HCT116 (cell line): Measurements from ENCODE around the gene SMYD3. TPM values are rescaled to one million over a fixed set of nuclear protein-coding genes. Genes with fewer than 3 reads are reported as not detected.

ENCODE experiments used
- ATAC-seq: fragments of 200-7000 bp; cut with Tn5 transposase; 2 replicates; pipeline ENCODE4 v1.9.1; 2020; ENCODE audit warnings: mild to moderate bottlenecking, moderate library complexity
- BruUV-seq: library from RNA; stranded (reverse); fragments of 400-500 nt; replicated peaks from 2 replicates; lab custom pipeline; 2021; lab: Mats Ljungman, UMichigan
- CTCF ChIA-PET: fragments of 300-600 bp; sonication (Branson Sonifier 250); formaldehyde crosslinking; loops from one replicate; lab custom pipeline; 2021; ENCODE audit warnings: antibody characterized with exemption; lab: Charles Lee
- POLR2A ChIA-PET: fragments of 300-600, 350-600 bp; sonication (Branson Sonifier 250); formaldehyde crosslinking; loops from one replicate; lab custom pipeline; 2021; ENCODE audit warnings: antibody characterized with exemption; lab: Charles Lee
- RAD21 ChIA-PET, 2 experiments: fragments of 300-600 bp; sonication (Branson Sonifier 250); formaldehyde crosslinking; loops; one replicate each; lab custom pipeline; 2023; ENCODE audit warnings: low total read pairs in 2 of 2; ENCODE audit not compliant: uncharacterized antibody in 2 of 2, unreplicated experiment in 2 of 2, low non-redundant PET in 1 of 2; lab: Charles Lee
- DNase-seq: peaks from one replicate; pipeline ENCODE4 v3.0.0-alpha.2; 2010; ENCODE audit warnings: low read depth, low spot score
- H2AFZ ChIP-seq: fragments of 200-600 bp; shearing (Covaris generic), sonication (generic); 2 replicates; pipeline ENCODE4 v1.6.1; 2017; ENCODE audit warnings: low read depth, mixed run types, mixed read lengths, antibody characterized with exemption, low read length; ENCODE audit not compliant: poor library complexity, severe bottlenecking
- H3K27ac ChIP-seq: 2 replicates; pipeline ENCODE4 v1.5.1; 2012; ENCODE audit warnings: low read depth, low read length
- H3K27me3 ChIP-seq: fragments of 200-600 bp; sonication (generic); 2 replicates; pipeline ENCODE4 v1.6.1; 2016; ENCODE audit warnings: mixed run types, low read length, mixed read lengths; ENCODE audit not compliant: insufficient read depth
- H3K36me3 ChIP-seq, 2 experiments: fragments of 200-500 bp in 1 of 2; fragments of 200-600 bp in 1 of 2; sonication (Bioruptor generic) in 1 of 2; sonication (generic) in 1 of 2; 2 replicates each; pipeline versions ENCODE4 v1.5.1 to v1.6.1; 2014 to 2016; ENCODE audit warnings: low read length in 2 of 2, inconsistent platforms in 1 of 2, mixed read lengths in 1 of 2, mixed run types in 1 of 2; ENCODE audit not compliant: insufficient read depth in 2 of 2, control insufficient read depth in 1 of 2
- H3K4me1 ChIP-seq, 2 experiments: fragments of 200-600 bp in 1 of 2; sonication (generic) in 1 of 2; 2 replicates each; pipeline versions ENCODE4 v1.5.1 to v1.6.1; 2012 to 2017; ENCODE audit warnings: low read length in 2 of 2, inconsistent platforms in 1 of 2, mild to moderate bottlenecking in 1 of 2, mixed read lengths in 1 of 2, mixed run types in 1 of 2, moderate library complexity in 1 of 2; ENCODE audit not compliant: insufficient read depth in 2 of 2, control insufficient read depth in 1 of 2
- H3K4me2 ChIP-seq: fragments of 200-600 bp; sonication (generic); 2 replicates; pipeline ENCODE4 v1.6.1; 2017; ENCODE audit warnings: mixed run types, low read length, mixed read lengths
- H3K4me3 ChIP-seq, 2 experiments: fragments of 200-600 bp in 1 of 2; sonication (generic) in 1 of 2; replicated peaks in 1 of 2; 2 replicates each; pipeline ENCODE4 v1.5.1; 2011 to 2016; ENCODE audit warnings: low read length in 2 of 2, control low read depth in 1 of 2, low read depth in 1 of 2, mild to moderate bottlenecking in 1 of 2, mixed read lengths in 1 of 2, mixed run types in 1 of 2
- H3K79me2 ChIP-seq: fragments of 200-600 bp; sonication (generic); 2 replicates; pipeline ENCODE4 v1.6.1; 2017; ENCODE audit warnings: mild to moderate bottlenecking, mixed run types, low read length, moderate library complexity, mixed read lengths; ENCODE audit not compliant: insufficient read depth
- H3K9ac ChIP-seq: fragments of 200-600 bp; sonication (generic); 2 replicates; pipeline ENCODE4 v1.6.1; 2016; ENCODE audit warnings: low read length, mixed read lengths
- H3K9me2 ChIP-seq: fragments of 200-600 bp; sonication (generic), shearing (Covaris generic); 2 replicates; pipeline ENCODE4 v1.6.1; 2017; ENCODE audit warnings: mixed run types, mild to moderate bottlenecking, moderate library complexity; ENCODE audit not compliant: insufficient read depth
- H3K9me3 ChIP-seq, 2 experiments: fragments of 200-500 bp in 1 of 2; fragments of 200-600 bp in 1 of 2; sonication (Bioruptor generic) in 1 of 2; sonication (generic) in 1 of 2; 2 replicates each; pipeline ENCODE4 v1.6.1; 2014 to 2017; ENCODE audit warnings: low read length in 2 of 2, mixed read lengths in 2 of 2, inconsistent platforms in 1 of 2, low read depth in 1 of 2, mild to moderate bottlenecking in 1 of 2, mixed run types in 1 of 2, moderate library complexity in 1 of 2; ENCODE audit not compliant: control insufficient read depth in 1 of 2, insufficient read depth in 1 of 2
- H4K20me1 ChIP-seq: fragments of 200-600 bp; sonication (generic), shearing (Covaris generic); 2 replicates; pipeline ENCODE4 v1.6.1; 2017; ENCODE audit warnings: mixed run types, mild to moderate bottlenecking, moderate library complexity; ENCODE audit not compliant: insufficient read depth
- ATF3 ChIP-seq: IDR thresholded peaks from 2 replicates; pipeline ENCODE4 v1.6.1; 2012
- CEBPB ChIP-seq: IDR thresholded peaks from 2 replicates; pipeline ENCODE4 v1.6.1; 2012; ENCODE audit warnings: low read depth
- CTCF ChIP-seq, 3 experiments: fragments of 200-600 bp in 1 of 3; sonication (generic) in 1 of 3; IDR thresholded peaks in 2 of 3; conservative IDR thresholded peaks in 1 of 3; 2 replicates each; pipeline ENCODE4 v1.5.1; 2012 to 2017; ENCODE audit warnings: low read depth in 2 of 3, low read length in 2 of 3, antibody characterized with exemption in 1 of 3, borderline replicate concordance in 1 of 3, control low read depth in 1 of 3, mild to moderate bottlenecking in 1 of 3, mixed read lengths in 1 of 3, mixed run types in 1 of 3, moderate library complexity in 1 of 3; ENCODE audit not compliant: insufficient read depth in 1 of 3
- EGR1 ChIP-seq: IDR thresholded peaks from 2 replicates; pipeline ENCODE4 v1.6.1; 2012; ENCODE audit warnings: low read depth
- ELF1 ChIP-seq: IDR thresholded peaks from 2 replicates; pipeline ENCODE4 v1.6.1; 2012; ENCODE audit warnings: low read depth, borderline replicate concordance
- EZH2 ChIP-seq: fragments of 200-600 bp; sonication (generic); IDR thresholded peaks from 2 replicates; pipeline ENCODE4 v1.6.1; 2017; ENCODE audit warnings: antibody characterized with exemption, mixed run types
- FOSL1 ChIP-seq: IDR thresholded peaks from 2 replicates; pipeline ENCODE4 v1.6.1; 2012; ENCODE audit warnings: low read depth
- MAX ChIP-seq: IDR thresholded peaks from 2 replicates; pipeline ENCODE4 v1.6.1; 2012
- POLR2A ChIP-seq: IDR thresholded peaks from 2 replicates; pipeline ENCODE4 v1.7.0; 2011; ENCODE audit warnings: borderline replicate concordance; ENCODE audit not compliant: insufficient read depth, insufficient read length; ENCODE audit errors: extremely low read depth
- SIN3A ChIP-seq: IDR thresholded peaks from 2 replicates; pipeline ENCODE4 v1.6.1; 2012; ENCODE audit warnings: low read depth
- SP1 ChIP-seq: IDR thresholded peaks from 2 replicates; pipeline ENCODE4 v1.6.1; 2012; ENCODE audit warnings: low read depth
- intact Hi-C: fragments of 100-400 bp; cut with micrococcal nuclease; formaldehyde crosslinking; loops from 2 replicates; pipeline ENCODE4 v1.10.0; 2022
- total RNA-seq: library from RNA; stranded (reverse); gene quantifications from one replicate; pipeline ENCODE4 v1.2.1, GENCODE V29; 2021; ENCODE audit not compliant: unreplicated experiment

The SMYD3 gene
- total RNA-seq, 1 experiment from 2014 or later, result 33.6 TPM

- no peak overlapping the region for H3K9ac ChIP-seq
- intact Hi-C loops, result no loop called here
- H3K4me2 ChIP-seq, result no peak overlapping the region
- no TSS peak for BruUV-seq
- no peaks in the 10 kb centered on the region for H4K20me1 ChIP-seq
- no peaks in the 10 kb centered on the region for H3K79me2 ChIP-seq
- no peaks in the 10 kb centered on the region for H3K4me1 ChIP-seq
- ATAC-seq, result no peak
- H2AFZ ChIP-seq, result no peak overlapping the region
- no peak overlapping the region for H3K4me3 ChIP-seq
- H3K27me3 ChIP-seq, result no peaks in the 10 kb centered on the region
- POLR2A ChIA-PET, result no interaction called here
- no peak overlapping the region for H3K27ac ChIP-seq
- CTCF ChIA-PET, result no interaction called here
- RAD21 ChIA-PET, result no interaction called here
- H3K36me3 ChIP-seq, result no peaks in the 10 kb centered on the region
- no peak for DNase-seq
- TF ChIP-seq ATF3 (no peak), POLR2A (no peak), SP1 (no peak), ELF1 (no peak), CEBPB (no peak), MAX (no peak), EZH2 (no peak), FOSL1 (no peak), SIN3A (no peak), EGR1 (no peak), CTCF (IDR thresholded peaks at IDR 0.05 in 2 of 3, conservative IDR thresholded peaks at IDR 0.05 in 1 of 3; ENCODE audit: borderline replicate concordance in 1 of 3, insufficient read depth in 1 of 3, low read depth in 2 of 3, low read length in 2 of 3) (no peak)
- H3K9me2 ChIP-seq, result no peaks in the 10 kb centered on the region
- H3K9me3 ChIP-seq, result no peaks in the 10 kb centered on the region
Measured at GRCh38 chr1:246269466-246269865, 237.6 kb downstream of the SMYD3 start.
